HG02678 (cell line): ENCODE measurements around the gene C1orf35.

Experiments used
- ATAC-seq: cut with Tn5 transposase; IDR thresholded peaks from one replicate; pipeline ENCODE4 v1.9.1; 2021; ENCODE audit warnings: mild to moderate bottlenecking, moderate library complexity; ENCODE audit not compliant: unreplicated experiment

The C1orf35 gene

GRCh38 chr1:228082214-228082917 lies 20.8 kb downstream of the C1orf35 start, which contains the start of gene ARF1:
ARF1 (plus strand) TSS chr1:228082708; CDS start chr1:228097115, 14,407 bp downstream.
- peak; percentile 78 for ATAC-seq

GRCh38 chr1:228081578-228082213 lies 21.4 kb downstream of the C1orf35 start:
- no peak for ATAC-seq

- ATAC-seq = no peak
Observed at GRCh38 chr1:228081144-228081543, 22.0 kb downstream of the C1orf35 start.

- ATAC-seq = no peak
Observed at GRCh38 chr1:228079601-228080263, 23.4 kb downstream of the C1orf35 start.

GRCh38 chr1:228079013-228079412 lies 24.1 kb downstream of the C1orf35 start:
- no peak for ATAC-seq

- ATAC-seq = no peak
Observed at GRCh38 chr1:228077565-228078330, 25.4 kb downstream of the C1orf35 start.

GRCh38 chr1:228076796-228077430 lies 26.2 kb downstream of the C1orf35 start:
- ATAC-seq = no peak

GRCh38 chr1:228075801-228076271 lies 27.3 kb downstream of the C1orf35 start:
- ATAC-seq = no peak

GRCh38 chr1:228074954-228075730 lies 28.0 kb downstream of the C1orf35 start:
- no peak for ATAC-seq

GRCh38 chr1:228073857-228074545 lies 29.1 kb downstream of the C1orf35 start:
- no peak for ATAC-seq

GRCh38 chr1:228073061-228073856 lies 29.9 kb downstream of the C1orf35 start:
- ATAC-seq = no peak

- ATAC-seq = no peak
Observed at GRCh38 chr1:228072658-228073043, 30.5 kb downstream of the C1orf35 start.

GRCh38 chr1:228071839-228072657 lies 31.1 kb downstream of the C1orf35 start:
- ATAC-seq = no peak

GRCh38 chr1:228070851-228071250 lies 32.3 kb downstream of the C1orf35 start:
- no peak for ATAC-seq

- ATAC-seq = no peak
Observed at GRCh38 chr1:228070173-228070572, 33.0 kb downstream of the C1orf35 start.

GRCh38 chr1:228068359-228068758 lies 34.8 kb downstream of the C1orf35 start:
- no peak for ATAC-seq

GRCh38 chr1:228066891-228067654 lies 36.1 kb downstream of the C1orf35 start:
- no peak for ATAC-seq
